Endodermal cell (in vitro differentiated cells): ENCODE results near the gene PDE8B. TPM values are rescaled to one million over a fixed set of nuclear protein-coding genes. Genes with fewer than 3 reads are reported as not detected.

ENCODE experiments used
- DNase-seq: peaks from one replicate; pipeline ENCODE4 v3.0.0-alpha.2; 2017
- H3K27ac ChIP-seq: 2 replicates; pipeline ENCODE4 v1.5.1; 2013; ENCODE audit warnings: mild to moderate bottlenecking, low read depth, low read length, moderate library complexity
- H3K27me3 ChIP-seq: 2 replicates; pipeline ENCODE4 v1.6.1; 2013; ENCODE audit warnings: mild to moderate bottlenecking, low read length, moderate library complexity; ENCODE audit not compliant: insufficient read depth, control insufficient read depth, poor library complexity, severe bottlenecking
- H3K36me3 ChIP-seq: 2 replicates; pipeline ENCODE4 v1.7.0; 2013; ENCODE audit warnings: mild to moderate bottlenecking, low read length, moderate library complexity; ENCODE audit not compliant: control insufficient read depth, insufficient read depth
- H3K4me1 ChIP-seq: one replicate; pipeline ENCODE4 v1.7.0; 2013; ENCODE audit warnings: low read length; ENCODE audit not compliant: control insufficient read depth, insufficient read depth
- H3K4me3 ChIP-seq: 2 replicates; pipeline ENCODE4 v1.5.1; 2013; ENCODE audit warnings: mild to moderate bottlenecking, low read length, moderate library complexity
- H3K9ac ChIP-seq: 2 replicates; pipeline ENCODE4 v1.6.1; 2013; ENCODE audit warnings: mild to moderate bottlenecking, low read length, moderate library complexity; ENCODE audit not compliant: poor library complexity, severe bottlenecking; ENCODE audit errors: extremely low read depth
- H3K9me3 ChIP-seq: 2 replicates; pipeline ENCODE4 v1.6.1; 2013; ENCODE audit warnings: mild to moderate bottlenecking, low read length, moderate library complexity; ENCODE audit not compliant: control insufficient read depth
- H3K27ac Mint-ChIP-seq: 2 replicates; pipeline ENCODE4 v1.8.0; 2020; ENCODE audit warnings: mixed read lengths
- H3K27me3 Mint-ChIP-seq: 2 replicates; pipeline ENCODE4 v1.8.0; 2021; ENCODE audit warnings: mild to moderate bottlenecking, mixed read lengths; ENCODE audit not compliant: insufficient read depth
- H3K36me3 Mint-ChIP-seq: 2 replicates; pipeline ENCODE4 v1.8.0; 2020; ENCODE audit warnings: low read depth, mixed read lengths
- H3K4me1 Mint-ChIP-seq: 2 replicates; pipeline ENCODE4 v1.8.0; 2020; ENCODE audit warnings: mixed read lengths
- H3K4me3 Mint-ChIP-seq: 2 replicates; pipeline ENCODE4 v1.8.0; 2020; ENCODE audit warnings: mild to moderate bottlenecking, moderate library complexity, mixed read lengths
- H3K9me3 Mint-ChIP-seq: 2 replicates; pipeline ENCODE4 v1.8.0; 2020; ENCODE audit warnings: mild to moderate bottlenecking, mixed read lengths
- CTCF ChIP-seq: fragments of 200-600 bp; sonication (generic); conservative IDR thresholded peaks from 2 replicates; pipeline ENCODE4 v1.5.0; 2021; ENCODE audit warnings: antibody characterized with exemption, mild to moderate bottlenecking
- WGBS, 2 experiments: methylation state at CpG; one replicate each; pipeline versions ENCODE4 v1.1.5 to v1.1.7; 2013; ENCODE audit warnings: missing lambda C conversion rate in 2 of 2, mixed read lengths in 1 of 2; ENCODE audit not compliant: insufficient coverage in 1 of 2, insufficient read length in 1 of 2; 5-methylcytosine and 5-hydroxymethylcytosine counted together
- total RNA-seq, 2 donors: library from RNA; stranded (reverse); fragmentation: NEBNext Ultra II Directional in 1 of 2; extraction: Animal tissue kit (Norgen Biotek cat#: 25700) in 1 of 2; gene quantifications; 2 replicates in 1 of 2; 3 replicates in 1 of 2; pipeline ENCODE4 v1.2.1, GENCODE V29; 2021

Gene PDE8B
- total RNA-seq, 2 donors from 2014 or later: 0.20 to 0.51 TPM

DNA sequence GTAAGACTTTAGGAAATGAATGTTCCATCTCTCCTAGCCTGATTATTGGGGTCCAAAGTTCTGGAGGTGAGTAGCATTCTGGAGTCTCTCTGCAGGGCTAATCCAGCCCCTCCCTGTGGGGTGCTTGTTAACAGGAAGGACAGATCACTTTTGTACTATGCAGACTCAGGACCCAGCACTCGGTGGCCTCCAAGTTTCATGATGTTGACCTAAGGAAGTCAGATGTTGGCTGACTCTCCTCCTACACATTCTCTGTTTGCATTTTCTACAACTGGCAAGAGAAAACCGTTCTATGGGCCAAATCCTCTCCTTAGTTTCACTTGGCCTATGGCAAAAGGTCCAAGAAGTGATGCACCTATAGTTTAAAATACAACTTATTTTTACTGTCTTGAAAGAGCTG, 5.5 kb upstream of the PDE8B start:
- Mint-ChIP-seq H3K27ac (no peak overlapping the region), H3K4me1 (peaks cover 14% of the 10 kb centered on the region), H3K27me3 (peaks cover 44% of the 10 kb centered on the region), H3K9me3 (no peaks in the 10 kb centered on the region), H3K4me3 (no peak overlapping the region), H3K36me3 (no peaks in the 10 kb centered on the region)
- Histone ChIP-seq H3K4me3 (no peak overlapping the region), H3K27me3 (peaks cover 31% of the 10 kb centered on the region), H3K9me3 (no peaks in the 10 kb centered on the region), H3K27ac (no peak overlapping the region), H3K9ac (no peak overlapping the region), H3K4me1 (peaks cover 10% of the 10 kb centered on the region), H3K36me3 (no peaks in the 10 kb centered on the region)
- no peak for DNase-seq
- TF ChIP-seq CTCF: no peak
- 68 to 85% methylated on average over 2 of the region's 2 CpGs for WGBS, 2 experiments

- WGBS, 2 experiments: 85% methylated on average over 1 of the region's 1 CpG; no CpG with 5 or more reads in 1 of the 2 experiments
- Mint-ChIP-seq H3K27me3 (peaks cover 70% of the 10 kb centered on the region), H3K9me3 (no peaks in the 10 kb centered on the region), H3K4me3 (no peak overlapping the region), H3K27ac (no peak overlapping the region), H3K36me3 (no peaks in the 10 kb centered on the region), H3K4me1 (peaks cover 10% of the 10 kb centered on the region)
- Histone ChIP-seq H3K9ac (no peak overlapping the region), H3K4me3 (no peak overlapping the region), H3K4me1 (no peaks in the 10 kb centered on the region), H3K36me3 (no peaks in the 10 kb centered on the region), H3K27me3 (peaks cover 65% of the 10 kb centered on the region), H3K27ac (no peak overlapping the region), H3K9me3 (no peaks in the 10 kb centered on the region)
- no peak for TF ChIP-seq CTCF
- no peak for DNase-seq
Measured at GRCh38 chr5:77208507-77209163, 1.8 kb upstream of the PDE8B start.

GRCh38 chr5:77209495-77210090, 887 bp upstream of the PDE8B start:
- Mint-ChIP-seq H3K4me1 (peaks cover 10% of the 10 kb centered on the region), H3K4me3 (peak overlapping the region; percentile 62), H3K27ac (no peak overlapping the region), H3K27me3 (peaks cover 79% of the 10 kb centered on the region), H3K9me3 (no peaks in the 10 kb centered on the region), H3K36me3 (no peaks in the 10 kb centered on the region)
- no peak for DNase-seq
- H3K9ac ChIP-seq: no peak overlapping the region
- no peaks in the 10 kb centered on the region for H3K36me3 ChIP-seq
- peaks cover 75% of the 10 kb centered on the region for H3K27me3 ChIP-seq
- H3K27ac ChIP-seq: no peak overlapping the region
- H3K4me3 ChIP-seq: no peak overlapping the region
- TF ChIP-seq CTCF: no peak
- WGBS, 2 experiments: 81 to 90% methylated on average over 9 to 14 of the region's 14 CpGs
- H3K9me3 ChIP-seq: no peaks in the 10 kb centered on the region
- H3K4me1 ChIP-seq: no peaks in the 10 kb centered on the region
